Skin epidermis (tissue), 12 donors: ENCODE measurements around the gene ZNF727.
A peak's percentile ranks its signal among the peaks of the same experiment; 100 is the strongest.
"Not testable (repeated sequence)": the region's sequence is repeated elsewhere in the genome, so short reads cannot be mapped to it uniquely, and the experiment has no call there.

Experiments
- H3K27ac ChIP-seq, 21 experiments: fragments of 200-600 bp; sonication (generic) in 11 of 21; one replicate each; pipeline ENCODE4 v1.5.0; 2020; ENCODE audit warnings: mild to moderate bottlenecking in 3 of 21, inconsistent platforms in 2 of 21, moderate library complexity in 2 of 21
- H3K4me3 ChIP-seq, 7 experiments: fragments of 200-600 bp; sonication (generic) in 2 of 7; one replicate each; pipeline ENCODE4 v1.5.0; 2020; ENCODE audit warnings: inconsistent platforms in 2 of 7, mild to moderate bottlenecking in 2 of 7, moderate library complexity in 1 of 7

The ZNF727 gene

GRCh38 chr7:64045301-64046040, at the start of gene ZNF727:
TSS of gene ZNF727 (plus strand) at chr7:64045434. CDS start at chr7:64045622, 188 bp downstream.
- Histone ChIP-seq H3K27ac (peak within 1 kb of the TSS in 9 of 21 experiments; percentile 7 to 70 (median 64)), H3K4me3 (peak within 1 kb of the TSS; percentile 3 to 43 (median 28))

DNA sequence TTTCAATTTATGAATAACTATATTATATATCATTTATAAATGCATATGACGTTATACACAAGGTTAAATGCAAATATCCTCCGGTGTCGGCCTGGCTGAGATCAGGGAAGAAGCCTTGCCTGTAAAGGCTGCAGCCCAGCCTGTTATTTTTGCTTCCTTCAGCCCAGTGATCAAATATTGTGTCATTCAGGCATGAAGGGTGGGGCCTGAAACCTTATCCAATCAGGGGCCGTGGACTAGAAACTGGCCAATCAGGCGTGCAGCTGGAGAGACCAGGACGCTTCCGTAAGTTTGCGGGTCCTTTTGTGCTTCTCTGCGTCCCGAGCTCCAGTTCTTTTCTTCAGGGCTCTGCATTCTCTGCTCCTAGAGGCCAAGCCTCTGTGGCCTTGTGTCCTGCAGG, 46.7 kb upstream of the ZNF727 start, which contains the start of gene ZNF722:
ZNF722 (plus strand) TSS at position 301 of the 400 bp plus-strand sequence. CDS start 113 bp downstream, outside the sequence.
- no peak within 1 kb of the TSS for H3K27ac ChIP-seq
- no peak within 1 kb of the TSS for H3K4me3 ChIP-seq

GRCh38 chr7:64015496-64015895, 29.7 kb upstream of the ZNF727 start:
- not testable (repeated sequence) for H3K4me3 ChIP-seq, H3K27ac ChIP-seq

DNA sequence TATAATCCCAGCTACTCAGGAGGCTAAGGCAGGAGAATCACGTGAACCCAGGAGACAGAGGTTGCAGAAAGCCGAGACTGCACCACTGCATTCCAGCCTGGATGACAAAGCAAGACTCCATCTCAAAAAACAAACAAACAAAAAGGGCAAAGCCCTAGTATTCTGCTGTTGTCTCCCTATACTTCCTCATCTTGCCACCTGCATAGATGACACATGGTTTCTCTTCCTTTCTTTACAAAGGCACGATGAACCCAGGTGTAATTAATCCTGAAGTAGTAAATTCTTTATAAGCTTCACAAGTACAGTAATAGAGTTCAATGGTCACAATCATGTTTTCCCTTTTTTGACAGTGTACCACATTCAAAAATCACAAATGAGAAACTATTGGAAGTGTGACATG, 9.8 kb upstream of the ZNF727 start:
- Histone ChIP-seq H3K27ac (no peak overlapping the region), H3K4me3 (no peak overlapping the region)

- H3K27ac ChIP-seq = no peak overlapping the region
- H3K4me3 ChIP-seq = no peak overlapping the region
Measured at GRCh38 chr7:64037095-64037494, 8.1 kb upstream of the ZNF727 start.

DNA sequence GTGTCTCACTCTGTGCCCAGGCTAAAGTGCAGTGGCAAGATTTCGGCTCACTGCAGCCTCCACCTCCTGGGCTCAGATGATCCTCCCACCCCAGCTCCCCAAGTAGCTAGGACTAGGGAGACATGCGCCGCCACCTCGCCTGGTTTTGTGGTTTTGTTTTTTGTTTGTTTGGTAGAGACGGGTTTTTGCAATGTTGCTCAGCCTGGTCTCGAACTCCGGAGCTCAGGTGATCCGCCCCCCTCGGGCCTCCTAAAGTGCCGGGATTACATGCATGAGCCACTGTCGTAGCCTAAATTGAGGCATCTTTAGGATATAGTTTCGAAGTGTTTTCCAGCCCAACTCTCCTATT, 781 bp downstream of the ZNF727 start:
- Histone ChIP-seq H3K4me3 (peak overlapping the region; percentile 3 to 43 (median 28)), H3K27ac (peak overlapping the region in 6 of 21 experiments; percentile 7 to 70 (median 64))

DNA sequence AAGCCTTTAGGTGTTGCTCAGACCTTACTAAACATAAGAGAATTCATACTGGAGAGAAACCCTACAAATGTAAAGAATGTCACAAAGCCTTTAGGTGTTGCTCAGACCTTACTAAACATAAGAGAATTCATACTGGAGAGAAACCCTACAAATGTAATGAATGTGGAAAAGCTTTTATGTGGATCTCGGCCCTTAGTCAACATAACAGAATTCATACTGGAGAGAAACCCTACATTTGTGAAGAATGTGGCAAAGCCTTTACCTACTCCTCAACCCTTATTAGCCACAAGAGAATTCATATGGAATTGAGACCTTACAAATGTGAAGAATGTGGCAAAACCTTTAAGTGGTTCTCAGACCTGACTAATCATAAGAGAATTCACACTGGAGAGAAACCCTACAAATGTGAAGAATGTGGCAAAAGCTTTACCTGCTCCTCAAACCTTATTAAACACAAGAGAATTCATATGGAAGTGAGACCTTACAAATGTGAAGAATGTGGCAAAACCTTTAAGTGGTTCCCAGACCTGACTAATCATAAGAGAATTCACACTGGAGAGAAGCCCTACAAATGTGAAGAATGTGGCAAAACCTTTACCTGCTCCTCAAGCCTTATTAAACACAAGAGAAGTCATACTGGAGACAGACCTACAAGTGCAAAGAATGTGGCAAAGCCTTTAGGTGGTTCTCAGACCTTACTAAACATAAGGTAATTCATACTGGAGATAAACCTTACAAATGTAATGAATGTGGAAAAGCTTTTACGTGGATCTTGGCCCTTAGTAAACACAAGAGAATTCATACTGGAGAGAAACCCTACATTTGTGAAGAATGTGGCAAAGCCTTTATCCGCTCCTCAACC, 32.8 kb downstream of the ZNF727 start:
- H3K27ac ChIP-seq, H3K4me3 ChIP-seq: not testable (repeated sequence)

- no peak overlapping the region for H3K4me3 ChIP-seq
- no peak overlapping the region for H3K27ac ChIP-seq
Measured at GRCh38 chr7:64078699-64078994, 33.4 kb downstream of the ZNF727 start.

- H3K27ac ChIP-seq = no peak overlapping the region
- no peak overlapping the region for H3K4me3 ChIP-seq
Measured at GRCh38 chr7:64087501-64087900, 42.3 kb downstream of the ZNF727 start.

DNA sequence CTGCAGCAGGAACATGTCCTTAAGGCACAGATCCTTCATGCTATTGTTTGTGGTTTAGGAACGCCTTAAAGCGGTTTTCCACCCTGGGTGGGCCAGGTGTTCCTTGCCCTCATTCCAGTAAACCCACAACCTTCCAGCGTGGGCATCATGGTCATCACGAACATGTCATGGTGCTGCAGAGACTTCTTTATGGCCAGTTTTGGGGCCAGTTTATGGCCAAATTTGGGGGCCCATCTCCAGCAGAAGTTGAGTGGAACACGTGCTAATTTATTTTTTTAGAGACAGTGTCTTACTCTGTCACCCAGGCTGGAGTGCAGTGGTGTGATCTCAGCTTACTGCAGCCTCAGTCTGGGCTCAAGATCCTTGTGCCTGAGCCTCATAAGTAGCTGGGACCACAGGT, 43.6 kb downstream of the ZNF727 start:
- not testable (repeated sequence) for H3K27ac ChIP-seq, H3K4me3 ChIP-seq
